Heart left ventricle (tissue), 16 donors: ENCODE measurements around the gene VWC2L. TPM values are rescaled to one million over a fixed set of nuclear protein-coding genes. Genes with fewer than 3 reads are reported as not detected.

ENCODE experiments used
- ATAC-seq, 4 donors: fragments of 200-7000 bp; cut with Tn5 transposase; one replicate each; pipeline ENCODE4 v1.9.1; 2020 to 2022; ENCODE audit warnings: moderate library complexity in 4 of 4, mild to moderate bottlenecking in 3 of 4, moderate number of reproducible peaks in 1 of 4
- DNase-seq, 5 donors: peaks; one replicate each; pipeline ENCODE4 v3.0.0-alpha.2; 2020
- H3K27ac ChIP-seq, 12 donors: fragments of 200-600 bp; sonication (generic) in 4 of 12; one replicate each; pipeline versions ENCODE4 v1.5.0 to v1.8.0; 2016 to 2022; ENCODE audit warnings: mild to moderate bottlenecking in 2 of 12
- H3K27me3 ChIP-seq, 9 donors: fragments of 200-600 bp; sonication (generic) in 2 of 9; one replicate each; pipeline versions ENCODE4 v1.5.1 to v1.8.0; 2016 to 2022; ENCODE audit warnings: mild to moderate bottlenecking in 3 of 9
- H3K36me3 ChIP-seq, 9 donors: fragments of 200-600 bp; sonication (generic) in 2 of 9; one replicate each; pipeline versions ENCODE4 v1.5.0 to v1.8.0; 2018 to 2022; ENCODE audit warnings: mild to moderate bottlenecking in 2 of 9
- H3K4me1 ChIP-seq, 12 donors: fragments of 200-600 bp; sonication (generic) in 4 of 12; one replicate each; pipeline versions ENCODE4 v1.5.0 to v1.8.0; 2016 to 2022; ENCODE audit warnings: mild to moderate bottlenecking in 3 of 12
- H3K4me3 ChIP-seq, 12 donors: fragments of 200-600 bp; sonication (generic) in 4 of 12; one replicate each; pipeline versions ENCODE4 v1.5.0 to v1.8.0; 2017 to 2022; ENCODE audit warnings: mild to moderate bottlenecking in 9 of 12, moderate library complexity in 4 of 12
- H3K9me3 ChIP-seq, 12 donors: fragments of 200-600 bp; sonication (generic) in 4 of 12; one replicate each; pipeline versions ENCODE4 v1.5.0 to v1.8.0; 2016 to 2022; ENCODE audit warnings: mild to moderate bottlenecking in 1 of 12
- CTCF ChIP-seq, 12 donors: fragments of 200-600 bp; sonication (generic) in 4 of 12; IDR thresholded peaks; one replicate each; pipeline versions ENCODE4 v1.5.0 to v1.8.0; 2018 to 2022; ENCODE audit warnings: antibody characterized with exemption in 12 of 12, mild to moderate bottlenecking in 5 of 12
- POLR2A ChIP-seq, 2 donors: fragments of 450-650 bp; IDR thresholded peaks; one replicate each; pipeline ENCODE4 v1.6.1; 2017; ENCODE audit warnings: antibody characterized with exemption in 2 of 2, mild to moderate bottlenecking in 2 of 2, moderate library complexity in 2 of 2
- WGBS, 4 donors: extraction: QIAGEN DNeasy Blood & Tissue Kit in 2 of 4; methylation state at CpG; one replicate each; pipeline versions ENCODE4 v1.1.5 to v1.1.7; 2013 to 2018; 5-methylcytosine and 5-hydroxymethylcytosine counted together
- intact Hi-C, 10 donors: fragments of 100-400 bp; cut with DNase I; formaldehyde crosslinking; loops; one replicate each; pipeline versions ENCODE4 v1.11.1 to v1.14.2; 2022
- polyA plus RNA-seq, 2 donors: library from polyadenylated mRNA; stranded (reverse); fragments of 200-250 nt; gene quantifications; one replicate each; pipeline ENCODE4 v1.2.3, GENCODE V29; 2013
- total RNA-seq, 9 donors: library from RNA; depleted of rRNA in 2 of 9; stranded (reverse); fragments of >200 nt in 2 of 9; fragmentation: NEBNext Ultra II Directional in 3 of 9; extraction: Animal tissue kit (Norgen Biotek cat#: 25700) in 3 of 9; gene quantifications; one replicate each; pipeline versions ENCODE4 v1.1.0 to v1.2.4, GENCODE V29; 2016 to 2023
- donor health status: ischemic (EF 13 %, LVEDD 7.1; RV severe dilation, severe dysfunction).
- donor health status: healthy with polysubstance abuse.
- donor health status: DM: no; HTN: yes; CAD: no.
- donor health status: DM: no; HTN: no; CAD: no.
- donor health status: ischemic (EF 25% LVEDD 6.9; RV normal size, moderate dysfunction).
- donor health status: ischemic (EF 25% LVEDD 5.7; RV mildly dilated, moderate dysfunction).
- donor health status: healthy.
- donor health status: DM: yes; HTN: yes; CAD: no.
- donor health status: ischemic (EF 35%, LVEDD 5.7; RV mildly dilated, moderate dysfunction).
- donor health status: nonischemic (EF 11% LVEDD 7.7; RV severe dilation, severe dysfunction).
- donor health status: DM: yes; HTN: yes; CAD: no.
- donor health status: PGD.
- donor health status: ischemic (EF 29% LVEDD 5.4; RV normal size, mild dysfunction).
- donor health status: nonischemic (EF 23%, LVEDD 6.1; RV moderate dilation, normal function).

Gene VWC2L
- total and polyA plus RNA-seq, 11 donors, result 0.13 TPM; not detected in 10

GRCh38 chr2:214380681-214381080 lies 30.2 kb upstream of the VWC2L start:
- 60 to 72% (median 63%) methylated on average over 5 of the region's 5 CpGs for WGBS, 4 donors

GRCh38 chr2:214382229-214382628 lies 28.6 kb upstream of the VWC2L start:
- Histone ChIP-seq H3K36me3 (no peaks in the 10 kb centered on the region), H3K27ac (no peak overlapping the region), H3K4me1 (no peaks in the 10 kb centered on the region), H3K9me3 (no peaks in the 10 kb centered on the region), H3K27me3 (no peaks in the 10 kb centered on the region), H3K4me3 (no peak overlapping the region)
- DNase-seq, result no peak
- TF ChIP-seq POLR2A (IDR thresholded peaks at IDR 0.05) (no peak), CTCF (IDR thresholded peaks at IDR 0.05) (no peak)
- intact Hi-C loops, result no loop called here
- WGBS, 4 donors, result 55 to 77% (median 68%) methylated on average over 2 of the region's 2 CpGs
- no peak for ATAC-seq

More at GRCh38 chr2:214380681-214381080, 30.2 kb upstream of the VWC2L start:
- Histone ChIP-seq H3K36me3 (no peaks in the 10 kb centered on the region), H3K27ac (no peak overlapping the region), H3K9me3 (no peaks in the 10 kb centered on the region), H3K4me1 (no peaks in the 10 kb centered on the region), H3K27me3 (no peaks in the 10 kb centered on the region), H3K4me3 (no peak overlapping the region)
- DNase-seq (no peak), ATAC-seq (no peak)
- intact Hi-C loops, result no loop called here
- TF ChIP-seq CTCF (IDR thresholded peaks at IDR 0.05) (no peak), POLR2A (IDR thresholded peaks at IDR 0.05) (no peak)

- intact Hi-C loops, result no loop called here
- WGBS, 4 donors, result 76 to 92% (median 85%) methylated on average over 2 of the region's 2 CpGs
- no peak overlapping the region for H3K27ac ChIP-seq
- H3K4me3 ChIP-seq, result no peak overlapping the region
- no peaks in the 10 kb centered on the region for H3K4me1 ChIP-seq
- no peaks in the 10 kb centered on the region for H3K27me3 ChIP-seq
- TF ChIP-seq CTCF (IDR thresholded peaks at IDR 0.05) (no peak), POLR2A (IDR thresholded peaks at IDR 0.05) (no peak)
- DNase-seq, result no peak
- H3K9me3 ChIP-seq, result no peaks in the 10 kb centered on the region
- no peaks in the 10 kb centered on the region for H3K36me3 ChIP-seq
- no peak for ATAC-seq
These were observed 24.1 kb upstream of the VWC2L start for GRCh38 chr2:214386720-214387119.

GRCh38 chr2:214389334-214389733 lies 21.5 kb upstream of the VWC2L start:
- Histone ChIP-seq H3K4me3 (no peak overlapping the region), H3K4me1 (no peaks in the 10 kb centered on the region), H3K36me3 (no peaks in the 10 kb centered on the region), H3K27ac (no peak overlapping the region), H3K27me3 (no peaks in the 10 kb centered on the region), H3K9me3 (no peaks in the 10 kb centered on the region)
- DNase-seq, result no peak
- ATAC-seq, result no peak
- TF ChIP-seq CTCF (IDR thresholded peaks at IDR 0.05) (no peak), POLR2A (IDR thresholded peaks at IDR 0.05) (no peak)
- intact Hi-C loops, result no loop called here
